DOHH2 (cell line): ENCODE data around the gene ASIC1.

Source experiments
- CTCF ChIP-seq: fragments of 200-600 bp; sonication (generic); IDR thresholded peaks from one replicate; pipeline ENCODE4 v1.5.1; 2014; ENCODE audit warnings: antibody characterized with exemption, mild to moderate bottlenecking, low read depth, low read length; ENCODE audit not compliant: poor library complexity, severe bottlenecking
- EZH2phosphoT487 ChIP-seq: fragments of 200-600 bp; sonication (generic); IDR thresholded peaks from 2 replicates; pipeline ENCODE4 v1.6.1; 2017; ENCODE audit warnings: borderline replicate concordance, mild to moderate bottlenecking, antibody characterized with exemption, low read length, moderate library complexity, mixed read lengths

- TF ChIP-seq CTCF: no peak
- TF ChIP-seq EZH2phosphoT487: no peak
Observed at GRCh38 chr12:50120521-50120920, 63.1 kb downstream of the ASIC1 start.
